HG03025 (cell line): ENCODE results near the gene LYZL1.
"Not testable (repeated sequence)": the region's sequence is repeated elsewhere in the genome, so short reads cannot be mapped to it uniquely, and the experiment has no call there.

ENCODE experiments used
- ATAC-seq: cut with Tn5 transposase; IDR thresholded peaks from one replicate; pipeline ENCODE4 v1.9.1; 2021; ENCODE audit warnings: mild to moderate bottlenecking, moderate library complexity; ENCODE audit not compliant: unreplicated experiment, low FRiP score

Gene LYZL1

GRCh38 chr10:29288906-29289305 is at the start of gene LYZL1:
Gene LYZL1, plus strand, starts transcription at chr10:29289070. Its CDS starts 2,798 bp downstream, at chr10:29291868.
- ATAC-seq, result not testable (repeated sequence)

- no peak for ATAC-seq
Measured at GRCh38 chr10:29239569-29240472, 49.0 kb upstream of the LYZL1 start.

- no peak for ATAC-seq
Measured at GRCh38 chr10:29240986-29241660, 47.7 kb upstream of the LYZL1 start.

- ATAC-seq, result no peak
Measured at GRCh38 chr10:29241925-29242324, 46.9 kb upstream of the LYZL1 start.

GRCh38 chr10:29243066-29243465 is 45.8 kb upstream of the LYZL1 start:
- no peak for ATAC-seq

GRCh38 chr10:29243750-29244149 is 45.1 kb upstream of the LYZL1 start:
- ATAC-seq, result no peak

GRCh38 chr10:29244978-29245377 is 43.9 kb upstream of the LYZL1 start:
- ATAC-seq, result no peak

GRCh38 chr10:29245476-29245875 is 43.4 kb upstream of the LYZL1 start:
- ATAC-seq, result no peak

- ATAC-seq, result no peak
Measured at GRCh38 chr10:29246449-29246848, 42.4 kb upstream of the LYZL1 start.

- ATAC-seq, result no peak
Measured at GRCh38 chr10:29248158-29248557, 40.7 kb upstream of the LYZL1 start.

- no peak for ATAC-seq
Measured at GRCh38 chr10:29249018-29249417, 39.9 kb upstream of the LYZL1 start.

- ATAC-seq, result no peak
Measured at GRCh38 chr10:29250066-29250465, 38.8 kb upstream of the LYZL1 start.

- no peak for ATAC-seq
Measured at GRCh38 chr10:29252811-29253689, 35.8 kb upstream of the LYZL1 start.

GRCh38 chr10:29253690-29254029 is 35.2 kb upstream of the LYZL1 start:
- ATAC-seq, result no peak

GRCh38 chr10:29254123-29255046 is 34.5 kb upstream of the LYZL1 start:
- ATAC-seq, result no peak

GRCh38 chr10:29255104-29255503 is 33.8 kb upstream of the LYZL1 start:
- no peak for ATAC-seq

GRCh38 chr10:29256019-29256418 is 32.9 kb upstream of the LYZL1 start:
- no peak for ATAC-seq

GRCh38 chr10:29256586-29256985 is 32.3 kb upstream of the LYZL1 start:
- no peak for ATAC-seq

GRCh38 chr10:29257106-29257783 is 31.6 kb upstream of the LYZL1 start:
- ATAC-seq, result no peak
